GM13977 (cell line): ENCODE results near the gene DCAF11.

ENCODE experiments used
- DNase-seq: peaks from one replicate; pipeline ENCODE4 v3.0.0; 2012; ENCODE audit warnings: low spot score
- in situ Hi-C: fragments of 300-500 bp; cut with MboI; formaldehyde crosslinking; loops from one replicate; pipeline ENCODE4 v1.12.0; 2022; ENCODE audit warnings: low sequenced_read_pairs, low pct_unique_long_range_greater_than_20kb, mixed read lengths, inconsistent platforms; ENCODE audit not compliant: unreplicated experiment
- TF ChIP-seq, protein P1 (sequence below): IDR thresholded peaks from 2 replicates; pipeline ENCODE4 v1.5.1; 2012; ENCODE audit warnings: mild to moderate bottlenecking, control low read depth; ENCODE audit not compliant: insufficient read depth; ENCODE audit errors: extremely low read depth, missing control alignments

DCAF11 gene

DNA sequence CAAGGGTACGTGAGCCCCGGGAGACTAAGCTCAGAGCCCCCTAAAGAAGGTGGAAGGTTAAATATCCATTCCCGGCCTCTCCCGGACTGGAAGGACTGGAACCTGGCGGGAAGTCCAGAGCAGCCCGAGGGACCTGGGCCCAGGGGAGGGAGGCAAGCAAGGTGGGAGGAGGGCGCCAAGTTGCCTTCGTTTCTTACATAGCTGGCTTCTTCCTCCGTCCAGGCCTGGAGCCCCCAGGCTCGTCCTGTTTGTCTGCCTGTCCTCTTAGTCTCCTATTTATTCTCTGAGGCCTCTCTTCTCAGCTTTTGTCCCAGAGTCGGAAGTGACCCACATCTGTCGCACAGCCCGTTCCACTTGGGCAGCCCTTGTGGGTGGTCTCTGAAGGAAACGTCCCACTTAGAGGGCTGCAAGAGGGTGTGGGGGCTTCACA is 19.7 kb upstream of the DCAF11 start:
- TF ChIP-seq, protein P1, sequence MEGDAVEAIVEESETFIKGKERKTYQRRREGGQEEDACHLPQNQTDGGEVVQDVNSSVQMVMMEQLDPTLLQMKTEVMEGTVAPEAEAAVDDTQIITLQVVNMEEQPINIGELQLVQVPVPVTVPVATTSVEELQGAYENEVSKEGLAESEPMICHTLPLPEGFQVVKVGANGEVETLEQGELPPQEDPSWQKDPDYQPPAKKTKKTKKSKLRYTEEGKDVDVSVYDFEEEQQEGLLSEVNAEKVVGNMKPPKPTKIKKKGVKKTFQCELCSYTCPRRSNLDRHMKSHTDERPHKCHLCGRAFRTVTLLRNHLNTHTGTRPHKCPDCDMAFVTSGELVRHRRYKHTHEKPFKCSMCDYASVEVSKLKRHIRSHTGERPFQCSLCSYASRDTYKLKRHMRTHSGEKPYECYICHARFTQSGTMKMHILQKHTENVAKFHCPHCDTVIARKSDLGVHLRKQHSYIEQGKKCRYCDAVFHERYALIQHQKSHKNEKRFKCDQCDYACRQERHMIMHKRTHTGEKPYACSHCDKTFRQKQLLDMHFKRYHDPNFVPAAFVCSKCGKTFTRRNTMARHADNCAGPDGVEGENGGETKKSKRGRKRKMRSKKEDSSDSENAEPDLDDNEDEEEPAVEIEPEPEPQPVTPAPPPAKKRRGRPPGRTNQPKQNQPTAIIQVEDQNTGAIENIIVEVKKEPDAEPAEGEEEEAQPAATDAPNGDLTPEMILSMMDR = no peak
- DNase-seq = no peak
- in situ Hi-C loops = loop anchor here (25.0 kb wide), 1 partner anchor 108 kb away; the partner anchor contains the start of gene DHRS4L2

- in situ Hi-C loops = loop anchor here (25.0 kb wide), 1 partner anchor 108 kb away; the partner anchor contains the start of gene DHRS4L2
- TF ChIP-seq, protein P1 = no peak
- DNase-seq = peak; percentile 97
Observed at GRCh38 chr14:24095271-24096068, 19.1 kb upstream of the DCAF11 start.

GRCh38 chr14:24096545-24097181 is 17.9 kb upstream of the DCAF11 start:
- in situ Hi-C loops = loop anchor here (25.0 kb wide), 1 partner anchor 109 kb away; the partner anchor contains the start of gene DHRS4L2

DNA sequence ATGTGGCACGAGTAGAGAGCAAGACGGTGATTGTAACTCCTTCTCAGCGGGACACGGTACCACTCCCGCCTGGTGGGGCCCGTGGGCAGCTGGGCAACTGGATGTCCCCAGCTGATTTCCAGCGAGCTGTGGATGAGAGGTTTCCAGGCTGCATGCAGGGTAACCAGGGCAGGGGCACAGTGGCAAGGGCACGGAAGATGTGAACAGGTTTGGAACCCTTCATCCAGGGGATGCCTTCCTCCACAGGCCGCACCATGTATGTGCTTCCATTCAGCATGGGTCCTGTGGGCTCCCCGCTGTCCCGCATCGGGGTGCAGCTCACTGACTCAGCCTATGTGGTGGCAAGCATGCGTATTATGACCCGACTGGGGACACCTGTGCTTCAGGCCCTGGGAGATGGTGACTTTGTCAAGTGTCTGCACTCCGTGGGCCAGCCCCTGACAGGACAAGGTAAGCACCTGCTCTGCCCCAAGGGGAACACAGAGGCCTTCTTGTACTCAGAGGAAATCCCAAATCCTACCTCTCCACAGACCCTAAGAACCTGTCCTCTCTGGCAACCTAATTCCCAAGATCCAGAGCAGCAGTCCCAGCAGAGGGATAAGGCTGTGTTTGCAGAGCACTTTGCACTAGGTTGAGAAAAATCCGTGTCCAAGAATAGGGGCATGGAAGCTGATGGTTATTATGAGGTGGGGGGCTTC is 16.2 kb upstream of the DCAF11 start:
- in situ Hi-C loops = loop anchor here (25.0 kb wide), 1 partner anchor 111 kb away; the partner anchor contains the start of gene DHRS4L2
- TF ChIP-seq, protein P1 = no peak
- no peak for DNase-seq

More at GRCh38 chr14:24096545-24097181, 17.9 kb upstream of the DCAF11 start:
- no peak for DNase-seq
- TF ChIP-seq, protein P1 = no peak

DNA sequence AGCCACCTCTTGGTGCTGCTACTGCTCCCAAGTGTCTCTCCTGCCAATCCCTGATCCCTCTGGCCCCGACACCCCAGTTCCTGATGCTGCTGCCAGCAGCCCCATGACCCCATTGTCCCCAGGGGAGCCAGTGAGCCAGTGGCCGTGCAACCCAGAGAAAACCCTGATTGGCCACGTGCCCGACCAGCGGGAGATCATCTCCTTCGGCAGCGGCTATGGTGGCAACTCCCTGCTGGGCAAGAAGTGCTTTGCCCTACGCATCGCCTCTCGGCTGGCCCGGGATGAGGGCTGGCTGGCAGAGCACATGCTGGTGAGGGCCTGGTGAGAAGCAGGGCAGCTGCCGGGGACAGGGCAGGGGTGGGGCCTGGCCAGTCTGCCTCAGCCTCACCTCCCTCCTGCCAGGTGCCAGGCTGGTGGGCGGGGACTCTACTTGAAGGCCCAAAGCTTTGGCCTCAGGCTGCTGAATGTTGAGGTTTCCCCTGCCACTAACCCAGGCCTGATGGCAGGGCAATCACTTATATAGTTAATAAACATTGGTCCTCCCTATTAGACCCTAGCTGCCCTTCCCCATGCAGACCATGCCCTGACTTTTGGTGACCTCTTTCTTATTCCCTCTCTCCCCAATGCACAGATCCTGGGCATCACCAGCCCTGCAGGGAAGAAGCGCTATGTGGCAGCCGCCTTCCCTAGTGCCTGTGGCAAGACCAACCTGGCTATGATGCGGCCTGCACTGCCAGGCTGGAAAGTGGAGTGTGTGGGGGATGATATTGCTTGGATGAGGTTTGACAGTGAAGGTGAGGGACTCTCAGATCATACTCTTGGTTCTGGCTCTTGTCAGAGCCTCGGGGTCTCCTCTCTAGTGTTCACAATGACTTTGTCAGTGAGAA is 15.4 kb upstream of the DCAF11 start:
- TF ChIP-seq, protein P1 = no peak
- in situ Hi-C loops = loop anchor here (25.0 kb wide), 1 partner anchor 112 kb away; the partner anchor contains the start of gene DHRS4L2
- no peak for DNase-seq
